MM.1S (cell line): ENCODE results near the gene CNGB1.

Experiments used
- DNase-seq: peaks from one replicate; pipeline ENCODE4 v3.0.0-alpha.2; 2015
- H2AFZ ChIP-seq: fragments of 300-600 bp; sonication (generic); 2 replicates; pipeline ENCODE4 v1.6.0; 2016; ENCODE audit warnings: antibody characterized with exemption, low read length
- H3F3A ChIP-seq: fragments of 300-600 bp; sonication (generic); 2 replicates; pipeline ENCODE4 v1.6.1; 2016; ENCODE audit warnings: mild to moderate bottlenecking, antibody characterized with exemption, low read length, moderate library complexity, mixed read lengths; ENCODE audit not compliant: insufficient read depth
- H3K27ac ChIP-seq: fragments of 300-600 bp; sonication (generic); 2 replicates; pipeline ENCODE4 v1.5.1; 2016; ENCODE audit warnings: mild to moderate bottlenecking, low read length
- H3K27me3 ChIP-seq: fragments of 300-600 bp; sonication (generic); replicated peaks from 2 replicates; pipeline ENCODE4 v1.6.0; 2016; ENCODE audit warnings: low read length; ENCODE audit not compliant: insufficient read depth
- H3K36me3 ChIP-seq: fragments of 300-600 bp; sonication (generic); replicated peaks from 2 replicates; pipeline ENCODE4 v1.6.1; 2016; ENCODE audit warnings: mild to moderate bottlenecking, low read length, mixed read lengths; ENCODE audit not compliant: insufficient read depth
- H3K4me1 ChIP-seq: fragments of 300-600 bp; sonication (generic); 2 replicates; pipeline ENCODE4 v1.6.1; 2016; ENCODE audit warnings: low read length, mixed read lengths
- H3K4me2 ChIP-seq: fragments of 300-600 bp; sonication (generic); 2 replicates; pipeline ENCODE4 v1.6.0; 2016; ENCODE audit warnings: low read depth, low read length
- H3K4me3 ChIP-seq: fragments of 300-600 bp; sonication (generic); 2 replicates; pipeline ENCODE4 v1.5.1; 2016; ENCODE audit warnings: low read length, mixed read lengths
- H3K79me2 ChIP-seq: fragments of 300-600 bp; sonication (generic); 2 replicates; pipeline ENCODE4 v1.6.1; 2016; ENCODE audit warnings: mixed run types, low read length, mixed read lengths
- H3K9ac ChIP-seq: fragments of 300-600 bp; sonication (generic); 2 replicates; pipeline ENCODE4 v1.6.1; 2016; ENCODE audit warnings: low read length, mixed read lengths
- H3K9me2 ChIP-seq: fragments of 300-600 bp; sonication (generic); replicated peaks from 2 replicates; pipeline ENCODE4 v1.6.1; 2016; ENCODE audit warnings: mild to moderate bottlenecking, low read length, mixed read lengths; ENCODE audit not compliant: insufficient read depth
- H3K9me3 ChIP-seq: fragments of 300-600 bp; sonication (generic); replicated peaks from 2 replicates; pipeline ENCODE4 v1.6.1; 2016; ENCODE audit warnings: mild to moderate bottlenecking, low read length, mixed read lengths; ENCODE audit not compliant: insufficient read depth
- H4K20me1 ChIP-seq: fragments of 300-600 bp; sonication (generic); 2 replicates; pipeline ENCODE4 v1.6.1; 2016; ENCODE audit warnings: mild to moderate bottlenecking, low read length, moderate library complexity, mixed read lengths; ENCODE audit not compliant: insufficient read depth
- EZH2 ChIP-seq: fragments of 300-600 bp; sonication (generic); optimal IDR thresholded peaks from 2 replicates; pipeline ENCODE3; 2017; ENCODE audit warnings: low read depth, mild to moderate bottlenecking, antibody characterized with exemption, low read length, mixed read lengths
- EZH2phosphoT487 ChIP-seq: fragments of 300-600 bp; sonication (generic); IDR thresholded peaks from 2 replicates; pipeline ENCODE4 v1.6.1; 2018; ENCODE audit warnings: antibody characterized with exemption, low read length
- TF ChIP-seq, protein P1 (sequence below): fragments of 300-600 bp; sonication (generic); IDR thresholded peaks from 2 replicates; pipeline ENCODE4 v1.5.1; 2016; ENCODE audit warnings: antibody characterized with exemption, low read length, mixed read lengths

The CNGB1 gene

GRCh38 chr16:57904101-57904500 is 66.8 kb downstream of the CNGB1 start:
- Histone ChIP-seq H2AFZ (peak overlapping the region; percentile 55), H4K20me1 (no peaks in the 10 kb centered on the region), H3K4me3 (no peak overlapping the region), H3F3A (no peaks in the 10 kb centered on the region), H3K9me2 (no peaks in the 10 kb centered on the region), H3K27me3 (no peaks in the 10 kb centered on the region), H3K36me3 (no peaks in the 10 kb centered on the region), H3K9ac (no peak overlapping the region), H3K4me1 (no peaks in the 10 kb centered on the region), H3K4me2 (peak overlapping the region; percentile 32; the same call in 1 of the 2 replicates), H3K79me2 (no peaks in the 10 kb centered on the region), H3K9me3 (no peaks in the 10 kb centered on the region), H3K27ac (no peak overlapping the region)
- TF ChIP-seq, protein P1, sequence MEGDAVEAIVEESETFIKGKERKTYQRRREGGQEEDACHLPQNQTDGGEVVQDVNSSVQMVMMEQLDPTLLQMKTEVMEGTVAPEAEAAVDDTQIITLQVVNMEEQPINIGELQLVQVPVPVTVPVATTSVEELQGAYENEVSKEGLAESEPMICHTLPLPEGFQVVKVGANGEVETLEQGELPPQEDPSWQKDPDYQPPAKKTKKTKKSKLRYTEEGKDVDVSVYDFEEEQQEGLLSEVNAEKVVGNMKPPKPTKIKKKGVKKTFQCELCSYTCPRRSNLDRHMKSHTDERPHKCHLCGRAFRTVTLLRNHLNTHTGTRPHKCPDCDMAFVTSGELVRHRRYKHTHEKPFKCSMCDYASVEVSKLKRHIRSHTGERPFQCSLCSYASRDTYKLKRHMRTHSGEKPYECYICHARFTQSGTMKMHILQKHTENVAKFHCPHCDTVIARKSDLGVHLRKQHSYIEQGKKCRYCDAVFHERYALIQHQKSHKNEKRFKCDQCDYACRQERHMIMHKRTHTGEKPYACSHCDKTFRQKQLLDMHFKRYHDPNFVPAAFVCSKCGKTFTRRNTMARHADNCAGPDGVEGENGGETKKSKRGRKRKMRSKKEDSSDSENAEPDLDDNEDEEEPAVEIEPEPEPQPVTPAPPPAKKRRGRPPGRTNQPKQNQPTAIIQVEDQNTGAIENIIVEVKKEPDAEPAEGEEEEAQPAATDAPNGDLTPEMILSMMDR: no peak
- no peak for TF ChIP-seq EZH2phosphoT487
- no peak for TF ChIP-seq EZH2
- DNase-seq: no peak

DNA sequence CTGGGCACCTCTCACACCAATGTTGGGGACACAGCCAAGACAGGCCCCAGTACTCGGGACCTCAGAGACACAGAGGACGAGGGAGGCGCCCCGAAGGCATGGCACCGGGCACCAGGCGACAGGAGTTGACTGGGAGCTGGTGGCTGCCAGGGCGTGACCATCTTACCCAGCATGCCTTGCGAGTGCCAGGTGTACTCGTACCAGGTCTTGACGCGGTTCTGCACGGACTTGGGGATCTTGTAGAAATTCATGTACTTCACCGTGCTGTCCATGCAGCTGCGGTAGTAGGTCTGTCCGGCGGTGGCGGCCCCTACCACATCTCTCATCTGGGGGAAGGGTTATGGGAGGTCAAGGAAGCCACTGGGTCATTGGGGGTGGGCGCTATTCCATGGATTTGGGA is 67.3 kb downstream of the CNGB1 start:
- peak overlapping the region; percentile 32; the same call in 1 of the 2 replicates for H3K4me2 ChIP-seq
- TF ChIP-seq EZH2: no peak
- TF ChIP-seq, protein P1: no peak
- peak overlapping the region; percentile 55 for H2AFZ ChIP-seq
- no peak overlapping the region for H3K4me3 ChIP-seq
- H3K9ac ChIP-seq: no peak overlapping the region
- no peak for DNase-seq
- no peak overlapping the region for H3K27ac ChIP-seq
- H4K20me1 ChIP-seq: no peaks in the 10 kb centered on the region
- H3K36me3 ChIP-seq: no peaks in the 10 kb centered on the region
- no peaks in the 10 kb centered on the region for H3K79me2 ChIP-seq
- no peaks in the 10 kb centered on the region; the same call in 1 of the 2 replicates for H3K27me3 ChIP-seq
- H3F3A ChIP-seq: no peaks in the 10 kb centered on the region
- H3K4me1 ChIP-seq: no peaks in the 10 kb centered on the region
- H3K9me2 ChIP-seq: no peaks in the 10 kb centered on the region
- H3K9me3 ChIP-seq: no peaks in the 10 kb centered on the region

- no peak overlapping the region for H3K4me3 ChIP-seq
- H3K79me2 ChIP-seq: no peaks in the 10 kb centered on the region
- H3K9me2 ChIP-seq: no peaks in the 10 kb centered on the region
- H3K9me3 ChIP-seq: no peaks in the 10 kb centered on the region
- DNase-seq: no peak
- no peaks in the 10 kb centered on the region for H3K4me1 ChIP-seq
- H4K20me1 ChIP-seq: no peaks in the 10 kb centered on the region
- H3K27me3 ChIP-seq: no peaks in the 10 kb centered on the region; the same call in 1 of the 2 replicates
- no peaks in the 10 kb centered on the region for H3F3A ChIP-seq
- no peaks in the 10 kb centered on the region for H3K36me3 ChIP-seq
- no peak overlapping the region for H3K27ac ChIP-seq
- TF ChIP-seq, protein P1: no peak
- H3K9ac ChIP-seq: no peak overlapping the region
- no peak overlapping the region for H3K4me2 ChIP-seq
- no peak overlapping the region for H2AFZ ChIP-seq
Measured at GRCh38 chr16:57901480-57902069, 69.4 kb downstream of the CNGB1 start.
